Measurements from ENCODE around the gene THEM5.

GRCh38 chr1:151814971-151815545, 38.5 kb downstream of the THEM5 start:
- no peak for TF ChIP-seq CTCF (optimal IDR thresholded peaks at IDR 0.05 in 1 of 3, IDR thresholded peaks at IDR 0.05 in 1 of 3, conservative IDR thresholded peaks at IDR 0.05 in 1 of 3; ENCODE audit: extremely low read depth in 1 of 3, insufficient read depth in 2 of 3, low read length in 3 of 3)
- TF ChIP-seq EZH2 (IDR thresholded peaks at IDR 0.05; ENCODE audit: low read length), result no peak
